Neural cell (in vitro differentiated cells): Measurements from ENCODE around the gene TMEM19. TPM values are rescaled to one million over a fixed set of nuclear protein-coding genes. Genes with fewer than 3 reads are reported as not detected.

ENCODE experiments used
- H2AFZ ChIP-seq: fragments of 200-600, 300-800 bp; sonication (generic), shearing (Covaris generic); 2 replicates; pipeline ENCODE4 v1.6.0; 2014; ENCODE audit warnings: low read depth, mild to moderate bottlenecking, antibody characterized with exemption, low read length, moderate library complexity
- H3F3A ChIP-seq: fragments of 200-600 bp; shearing (Covaris generic); 2 replicates; pipeline ENCODE4 v1.6.1; 2016; ENCODE audit warnings: mild to moderate bottlenecking, moderate library complexity, mixed read lengths, antibody characterized with exemption, low read length; ENCODE audit not compliant: insufficient read depth, poor library complexity, severe bottlenecking
- H3K27ac ChIP-seq: fragments of 200-600, 300-800 bp; sonication (generic), shearing (Covaris generic); 2 replicates; pipeline ENCODE4 v1.5.1; 2014; ENCODE audit warnings: mild to moderate bottlenecking, low read length, moderate library complexity
- H3K27me3 ChIP-seq: fragments of 300-800, 200-600 bp; sonication (generic), shearing (Covaris generic); 2 replicates; pipeline ENCODE4 v1.6.0; 2014; ENCODE audit warnings: mild to moderate bottlenecking, low read depth, low read length, moderate library complexity; ENCODE audit not compliant: insufficient read depth
- H3K36me3 ChIP-seq: fragments of 300-800, 200-600 bp; sonication (generic), shearing (Covaris generic); 2 replicates; pipeline ENCODE4 v1.5.1; 2014; ENCODE audit warnings: mild to moderate bottlenecking, antibody characterized with exemption, low read length, moderate library complexity; ENCODE audit not compliant: insufficient read depth
- H3K4me2 ChIP-seq: fragments of 300-800, 200-600 bp; sonication (generic), shearing (Covaris generic); 2 replicates; pipeline ENCODE4 v1.6.0; 2014; ENCODE audit warnings: mild to moderate bottlenecking, low read length
- H3K4me3 ChIP-seq: fragments of 300-800, 200-600 bp; sonication (generic), shearing (Covaris generic); 2 replicates; pipeline ENCODE4 v1.5.1; 2014; ENCODE audit warnings: mild to moderate bottlenecking, low read length, moderate library complexity
- H3K79me2 ChIP-seq: fragments of 200-600 bp; shearing (Covaris generic); replicated peaks from 2 replicates; pipeline ENCODE4 v1.6.0; 2014; ENCODE audit warnings: mild to moderate bottlenecking, low read length, moderate library complexity; ENCODE audit not compliant: insufficient read depth
- H3K9ac ChIP-seq: fragments of 300-800, 200-600 bp; sonication (generic), shearing (Covaris generic); 2 replicates; pipeline ENCODE4 v1.6.1; 2016; ENCODE audit warnings: mild to moderate bottlenecking, low read length, mixed read lengths
- H3K9me2 ChIP-seq: fragments of 200-600 bp; shearing (Covaris generic); 2 replicates; pipeline ENCODE4 v1.6.1; 2016; ENCODE audit warnings: mild to moderate bottlenecking, low read length, mixed read lengths; ENCODE audit not compliant: insufficient read depth
- H3K9me3 ChIP-seq: fragments of 200-600, 300-800 bp; sonication (generic), shearing (Covaris generic); 2 replicates; pipeline ENCODE4 v1.6.1; 2016; ENCODE audit warnings: mild to moderate bottlenecking, mixed run types, low read length, moderate library complexity, mixed read lengths
- H4K20me1 ChIP-seq: fragments of 200-600 bp; shearing (Covaris generic); 2 replicates; pipeline ENCODE4 v1.6.1; 2016; ENCODE audit warnings: mild to moderate bottlenecking, mixed run types; ENCODE audit not compliant: insufficient read depth
- EP300 ChIP-seq: fragments of 450-650 bp; conservative IDR thresholded peaks from 2 replicates; pipeline ENCODE4 v1.6.1; 2014; ENCODE audit warnings: antibody characterized with exemption, mild to moderate bottlenecking, moderate library complexity; ENCODE audit not compliant: poor library complexity, severe bottlenecking
- EZH2 ChIP-seq: fragments of 200-600, 300-800 bp; shearing (Covaris generic), sonication (generic); IDR thresholded peaks from 2 replicates; pipeline ENCODE4 v1.6.1; 2014; ENCODE audit warnings: antibody characterized with exemption, low read length, borderline replicate concordance, mild to moderate bottlenecking; ENCODE audit not compliant: insufficient read depth, poor library complexity, severe bottlenecking
- MXI1 ChIP-seq: fragments of 450-650 bp; conservative IDR thresholded peaks from 2 replicates; pipeline ENCODE4 v1.6.1; 2014; ENCODE audit warnings: antibody characterized with exemption, mild to moderate bottlenecking; ENCODE audit not compliant: poor library complexity, severe bottlenecking
- POLR2AphosphoS5 ChIP-seq: IDR thresholded peaks from 2 replicates; pipeline ENCODE4 v1.6.1; 2012
- RAD21 ChIP-seq: fragments of 450-650 bp; conservative IDR thresholded peaks from 2 replicates; pipeline ENCODE4 v1.6.1; 2014; ENCODE audit warnings: antibody characterized with exemption, mild to moderate bottlenecking, moderate library complexity
- SMC3 ChIP-seq: fragments of 450-650 bp; conservative IDR thresholded peaks from 2 replicates; pipeline ENCODE4 v1.6.1; 2014; ENCODE audit warnings: antibody characterized with exemption, mild to moderate bottlenecking, moderate library complexity; ENCODE audit not compliant: poor library complexity
- TAF1 ChIP-seq: IDR thresholded peaks from 2 replicates; pipeline ENCODE4 v1.6.1; 2012; ENCODE audit warnings: low read depth
- polyA plus RNA-seq: library from polyadenylated mRNA; depleted of rRNA; stranded (reverse); fragments of >200 nt; gene quantifications from 2 replicates; pipeline ENCODE4 v1.2.3, GENCODE V29; 2014
- TF ChIP-seq, protein P1 (sequence below): fragments of 450-650 bp; IDR thresholded peaks from 2 replicates; pipeline ENCODE4 v1.5.1; 2014; ENCODE audit warnings: antibody characterized with exemption, mild to moderate bottlenecking, moderate library complexity; ENCODE audit not compliant: poor library complexity, severe bottlenecking
- TF ChIP-seq, protein P2 (sequence below): IDR thresholded peaks from 2 replicates; pipeline ENCODE4 v1.6.1; 2012; ENCODE audit warnings: borderline replicate concordance

The TMEM19 gene
- polyA plus RNA-seq, 1 donor from 2014 or later = 24.2 TPM

DNA sequence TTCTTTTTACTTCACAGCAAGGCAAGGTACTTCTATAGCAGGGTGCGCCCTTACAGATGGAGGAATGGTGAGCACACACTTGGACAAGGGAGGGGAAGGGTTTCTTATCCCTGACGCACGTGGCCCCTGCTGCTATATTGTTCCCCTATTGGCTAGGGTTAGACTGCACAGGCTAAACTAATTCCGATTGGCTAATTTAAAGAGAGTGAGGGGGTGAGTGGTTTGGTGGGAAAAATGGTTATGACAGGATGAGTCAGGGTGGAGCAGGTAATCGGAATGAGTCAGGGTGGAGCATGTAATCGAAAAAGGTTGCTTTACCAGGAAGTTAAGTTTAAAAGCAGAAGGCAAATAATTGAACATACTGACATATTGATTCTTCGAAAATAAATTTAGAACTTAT lies 45.1 kb downstream of the TMEM19 start:
- Histone ChIP-seq H3K27ac (no peak overlapping the region), H3K9ac (no peak overlapping the region), H4K20me1 (no peaks in the 10 kb centered on the region), H3K27me3 (no peaks in the 10 kb centered on the region), H3K79me2 (no peaks in the 10 kb centered on the region), H3F3A (no peaks in the 10 kb centered on the region), H3K36me3 (no peaks in the 10 kb centered on the region), H3K4me2 (no peak overlapping the region), H3K4me3 (no peak overlapping the region), H3K9me2 (no peaks in the 10 kb centered on the region), H3K9me3 (no peaks in the 10 kb centered on the region), H2AFZ (no peak overlapping the region)
- TF ChIP-seq SMC3 (no peak), EP300 (no peak), RAD21 (no peak), EZH2 (no peak), POLR2AphosphoS5 (no peak), MXI1 (no peak), TAF1 (no peak)
- TF ChIP-seq, protein P1, sequence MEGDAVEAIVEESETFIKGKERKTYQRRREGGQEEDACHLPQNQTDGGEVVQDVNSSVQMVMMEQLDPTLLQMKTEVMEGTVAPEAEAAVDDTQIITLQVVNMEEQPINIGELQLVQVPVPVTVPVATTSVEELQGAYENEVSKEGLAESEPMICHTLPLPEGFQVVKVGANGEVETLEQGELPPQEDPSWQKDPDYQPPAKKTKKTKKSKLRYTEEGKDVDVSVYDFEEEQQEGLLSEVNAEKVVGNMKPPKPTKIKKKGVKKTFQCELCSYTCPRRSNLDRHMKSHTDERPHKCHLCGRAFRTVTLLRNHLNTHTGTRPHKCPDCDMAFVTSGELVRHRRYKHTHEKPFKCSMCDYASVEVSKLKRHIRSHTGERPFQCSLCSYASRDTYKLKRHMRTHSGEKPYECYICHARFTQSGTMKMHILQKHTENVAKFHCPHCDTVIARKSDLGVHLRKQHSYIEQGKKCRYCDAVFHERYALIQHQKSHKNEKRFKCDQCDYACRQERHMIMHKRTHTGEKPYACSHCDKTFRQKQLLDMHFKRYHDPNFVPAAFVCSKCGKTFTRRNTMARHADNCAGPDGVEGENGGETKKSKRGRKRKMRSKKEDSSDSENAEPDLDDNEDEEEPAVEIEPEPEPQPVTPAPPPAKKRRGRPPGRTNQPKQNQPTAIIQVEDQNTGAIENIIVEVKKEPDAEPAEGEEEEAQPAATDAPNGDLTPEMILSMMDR = no peak
- TF ChIP-seq, protein P2, sequence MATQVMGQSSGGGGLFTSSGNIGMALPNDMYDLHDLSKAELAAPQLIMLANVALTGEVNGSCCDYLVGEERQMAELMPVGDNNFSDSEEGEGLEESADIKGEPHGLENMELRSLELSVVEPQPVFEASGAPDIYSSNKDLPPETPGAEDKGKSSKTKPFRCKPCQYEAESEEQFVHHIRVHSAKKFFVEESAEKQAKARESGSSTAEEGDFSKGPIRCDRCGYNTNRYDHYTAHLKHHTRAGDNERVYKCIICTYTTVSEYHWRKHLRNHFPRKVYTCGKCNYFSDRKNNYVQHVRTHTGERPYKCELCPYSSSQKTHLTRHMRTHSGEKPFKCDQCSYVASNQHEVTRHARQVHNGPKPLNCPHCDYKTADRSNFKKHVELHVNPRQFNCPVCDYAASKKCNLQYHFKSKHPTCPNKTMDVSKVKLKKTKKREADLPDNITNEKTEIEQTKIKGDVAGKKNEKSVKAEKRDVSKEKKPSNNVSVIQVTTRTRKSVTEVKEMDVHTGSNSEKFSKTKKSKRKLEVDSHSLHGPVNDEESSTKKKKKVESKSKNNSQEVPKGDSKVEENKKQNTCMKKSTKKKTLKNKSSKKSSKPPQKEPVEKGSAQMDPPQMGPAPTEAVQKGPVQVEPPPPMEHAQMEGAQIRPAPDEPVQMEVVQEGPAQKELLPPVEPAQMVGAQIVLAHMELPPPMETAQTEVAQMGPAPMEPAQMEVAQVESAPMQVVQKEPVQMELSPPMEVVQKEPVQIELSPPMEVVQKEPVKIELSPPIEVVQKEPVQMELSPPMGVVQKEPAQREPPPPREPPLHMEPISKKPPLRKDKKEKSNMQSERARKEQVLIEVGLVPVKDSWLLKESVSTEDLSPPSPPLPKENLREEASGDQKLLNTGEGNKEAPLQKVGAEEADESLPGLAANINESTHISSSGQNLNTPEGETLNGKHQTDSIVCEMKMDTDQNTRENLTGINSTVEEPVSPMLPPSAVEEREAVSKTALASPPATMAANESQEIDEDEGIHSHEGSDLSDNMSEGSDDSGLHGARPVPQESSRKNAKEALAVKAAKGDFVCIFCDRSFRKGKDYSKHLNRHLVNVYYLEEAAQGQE = no peak

DNA sequence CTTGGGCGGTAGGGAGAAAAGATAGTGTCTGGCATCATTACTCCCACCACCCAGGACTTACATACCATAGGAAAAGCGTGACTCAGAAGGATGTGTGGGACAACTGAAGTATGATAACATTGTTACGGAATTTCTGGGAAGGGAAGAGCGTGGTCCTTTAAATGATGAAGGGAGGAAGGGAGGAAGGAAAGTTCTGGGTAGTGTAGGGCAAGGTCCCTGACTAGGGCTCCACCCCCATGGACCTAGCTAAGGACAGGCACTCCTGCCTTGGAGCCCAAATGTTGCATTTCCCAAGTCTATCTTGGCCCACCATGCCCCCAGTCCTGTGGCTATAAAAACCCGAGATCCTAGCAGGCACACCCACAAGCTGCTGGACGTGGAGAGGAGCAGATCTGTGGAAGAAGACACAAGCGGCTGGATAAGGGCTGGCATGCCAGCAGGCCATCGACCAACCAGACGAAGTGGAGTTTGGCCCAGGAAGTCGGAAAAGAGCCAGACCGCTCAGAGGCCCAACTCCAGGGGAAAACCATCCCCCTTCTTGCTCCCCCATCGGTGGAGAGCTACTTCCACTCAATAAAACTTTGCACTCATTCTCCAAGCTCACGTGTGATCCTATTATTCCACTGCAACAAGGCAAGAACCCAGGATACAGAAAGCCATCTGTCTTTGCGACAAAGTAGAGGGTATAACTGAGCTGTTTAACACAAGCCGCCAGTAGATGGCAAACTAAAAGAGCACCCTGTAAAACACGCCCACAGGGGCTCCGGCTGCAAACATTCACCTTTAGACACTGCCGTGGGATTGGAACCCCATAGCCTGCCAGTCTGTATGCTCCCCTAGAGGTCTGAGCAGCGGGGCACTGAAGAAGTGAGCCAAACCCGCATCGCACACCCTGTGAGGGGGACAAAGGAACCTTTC lies 45.8 kb downstream of the TMEM19 start:
- Histone ChIP-seq H3K9me2 (no peaks in the 10 kb centered on the region), H3K4me3 (no peak overlapping the region), H3K9me3 (no peaks in the 10 kb centered on the region), H3K36me3 (no peaks in the 10 kb centered on the region), H3K79me2 (no peaks in the 10 kb centered on the region), H4K20me1 (no peaks in the 10 kb centered on the region), H2AFZ (no peak overlapping the region), H3F3A (no peaks in the 10 kb centered on the region), H3K9ac (no peak overlapping the region), H3K4me2 (no peak overlapping the region), H3K27me3 (no peaks in the 10 kb centered on the region), H3K27ac (no peak overlapping the region)
- TF ChIP-seq SMC3 = no peak
- TF ChIP-seq, protein P2 = no peak
- TF ChIP-seq, protein P1 = no peak
- no peak for TF ChIP-seq MXI1
- no peak for TF ChIP-seq POLR2AphosphoS5
- TF ChIP-seq TAF1 = no peak
- no peak for TF ChIP-seq EP300
- TF ChIP-seq RAD21 = no peak
- TF ChIP-seq EZH2 = no peak
